Activated effector memory CD4-positive, alpha-beta T cell treated with Interleukin-2 at 50 U/mL for 16 hours (primary cell): Measurements from ENCODE around the gene MTF1.
A peak's percentile ranks its signal among the peaks of the same experiment; 100 is the strongest.
"Not testable (repeated sequence)": the region's sequence is repeated elsewhere in the genome, so short reads cannot be mapped to it uniquely, and the experiment has no call there.

Source experiments
- DNase-seq: peaks from one replicate; pipeline ENCODE4 v3.0.0-alpha.2; 2020

MTF1 gene

DNA sequence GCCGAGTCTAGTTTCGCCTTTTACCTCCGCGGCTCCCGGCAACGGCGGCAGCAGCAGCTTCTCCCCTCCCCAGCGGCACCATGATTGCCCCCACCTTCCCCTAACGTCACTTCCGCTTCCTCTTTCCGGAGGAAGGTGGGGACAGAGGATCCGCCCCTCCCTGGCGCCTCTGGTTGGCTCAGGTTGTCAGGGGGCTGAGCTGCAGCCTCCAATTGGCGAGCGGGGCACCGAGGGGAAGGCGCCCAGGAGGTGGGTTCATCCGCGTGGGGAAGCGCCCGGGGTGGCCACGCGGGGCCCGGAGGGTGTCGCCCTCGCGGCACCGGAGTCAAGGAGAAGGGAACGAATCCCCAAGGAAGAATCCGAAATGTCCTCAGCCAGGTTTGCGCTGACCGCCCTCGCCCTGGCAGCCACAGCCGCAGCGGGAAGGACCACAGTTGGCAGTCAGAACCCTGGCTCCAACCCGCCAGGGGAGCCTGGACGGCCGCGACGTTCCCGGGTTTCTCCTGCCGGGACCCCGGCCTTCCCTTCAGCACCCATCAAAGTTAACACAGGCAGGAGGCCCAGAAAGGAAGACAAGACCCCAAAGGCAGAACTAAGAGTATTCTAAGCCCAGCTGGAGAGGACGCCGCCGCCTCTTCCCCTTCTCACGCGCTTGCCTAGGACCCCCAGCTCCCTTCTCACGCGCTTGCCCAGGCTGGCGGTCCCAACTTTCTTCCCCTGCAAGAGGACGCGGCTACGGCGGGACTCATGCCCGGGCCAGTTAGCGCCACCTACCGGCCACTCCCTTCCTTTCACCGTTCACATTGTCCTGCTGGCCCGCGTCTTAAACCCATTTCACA lies at the start of gene MTF1:
MTF1 (minus strand) TSS at position 86 of the 839 bp plus-strand sequence. CDS start 1,934 bp downstream, outside the sequence.
- peak; percentile 95 for DNase-seq

DNA sequence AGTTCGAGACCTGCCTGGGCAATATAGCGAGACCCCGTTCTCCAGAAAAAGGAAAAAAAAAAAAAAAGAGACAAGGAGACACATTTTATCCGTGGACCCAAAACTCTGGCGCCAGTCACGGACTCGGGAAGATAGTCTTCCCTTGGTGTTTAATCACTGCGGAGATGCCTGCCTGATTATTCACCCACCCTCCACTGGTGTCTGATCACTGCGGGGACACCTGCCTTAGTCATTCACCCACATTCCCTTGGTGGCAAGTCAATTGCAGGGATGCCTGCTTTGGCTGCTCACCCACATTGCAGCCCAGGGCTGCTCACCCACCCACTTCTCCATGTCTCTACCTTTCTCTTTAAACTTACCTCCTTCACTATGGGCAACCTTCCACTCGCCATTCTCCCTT lies 49.1 kb upstream of the MTF1 start:
- not testable (repeated sequence) for DNase-seq

DNA sequence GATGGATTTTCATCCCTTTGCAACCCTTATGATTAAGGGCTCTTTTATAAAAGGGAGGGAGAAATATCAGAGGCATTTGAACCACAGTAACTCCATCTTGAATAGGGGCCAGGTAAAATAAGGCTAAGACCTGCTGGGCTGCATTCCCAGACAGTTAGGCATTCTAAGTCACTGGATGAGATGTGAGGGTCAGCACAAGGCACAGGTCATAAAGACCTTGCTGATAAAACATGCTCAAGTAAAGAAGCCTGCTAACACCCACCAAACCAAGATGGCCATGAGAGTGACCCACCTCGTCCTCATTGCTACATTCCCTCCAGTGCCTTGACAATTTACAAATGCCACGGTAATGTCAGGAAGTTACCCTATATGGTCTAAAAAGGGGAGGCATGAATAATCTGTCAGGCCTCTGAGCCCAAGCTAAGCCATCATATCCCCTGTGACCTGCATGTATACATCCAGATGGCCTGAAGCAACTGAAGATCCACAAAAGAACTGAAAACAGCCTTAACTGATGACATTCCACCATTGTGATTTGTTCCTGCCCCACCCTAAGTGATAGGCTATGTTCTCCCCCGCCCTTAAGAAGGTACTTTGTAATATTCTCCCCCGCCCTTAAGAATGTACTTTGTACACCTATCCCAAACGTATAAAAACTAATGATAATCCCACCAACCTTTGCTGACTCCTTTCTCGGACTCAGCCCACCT lies 48.2 kb upstream of the MTF1 start:
- not testable (repeated sequence) for DNase-seq

DNA sequence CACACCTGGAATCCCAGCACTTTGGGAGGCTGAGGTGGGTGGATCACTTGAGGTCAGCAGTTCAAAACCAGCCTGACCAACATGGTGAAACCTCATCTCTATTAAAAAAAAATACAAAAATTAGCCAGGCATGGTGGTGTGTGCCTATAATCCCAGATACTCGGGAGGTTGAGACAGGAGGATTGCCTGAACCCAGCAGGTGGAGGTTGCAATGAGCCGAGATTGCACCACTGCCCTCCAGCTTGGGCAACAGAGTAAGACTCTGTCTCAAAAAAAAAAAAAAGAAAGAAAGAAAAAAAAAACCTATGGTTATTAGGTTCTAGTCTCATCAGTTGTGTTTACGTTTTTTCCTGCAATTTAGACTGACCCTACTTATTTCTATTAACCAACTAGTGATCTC lies 47.2 kb upstream of the MTF1 start:
- not testable (repeated sequence) for DNase-seq

DNA sequence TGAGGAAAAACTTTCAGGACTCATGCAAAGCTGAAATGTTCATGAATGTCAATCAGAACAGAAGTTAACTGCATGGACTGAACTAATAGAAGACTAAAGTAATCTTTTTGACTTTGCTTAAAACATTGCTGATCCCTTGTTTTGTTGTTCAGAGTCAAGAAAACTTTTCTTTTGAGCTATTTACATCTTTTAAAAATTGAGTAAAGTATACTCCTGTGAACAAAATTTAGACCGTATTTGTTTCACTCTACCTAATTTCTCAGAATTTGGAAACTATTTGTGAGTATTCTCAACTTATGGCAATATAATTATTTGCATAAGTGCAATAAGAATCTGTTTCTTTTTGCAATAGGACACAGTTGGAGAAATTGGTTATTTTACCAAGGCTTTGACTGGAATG lies 46.3 kb upstream of the MTF1 start:
- DNase-seq, result no peak

DNA sequence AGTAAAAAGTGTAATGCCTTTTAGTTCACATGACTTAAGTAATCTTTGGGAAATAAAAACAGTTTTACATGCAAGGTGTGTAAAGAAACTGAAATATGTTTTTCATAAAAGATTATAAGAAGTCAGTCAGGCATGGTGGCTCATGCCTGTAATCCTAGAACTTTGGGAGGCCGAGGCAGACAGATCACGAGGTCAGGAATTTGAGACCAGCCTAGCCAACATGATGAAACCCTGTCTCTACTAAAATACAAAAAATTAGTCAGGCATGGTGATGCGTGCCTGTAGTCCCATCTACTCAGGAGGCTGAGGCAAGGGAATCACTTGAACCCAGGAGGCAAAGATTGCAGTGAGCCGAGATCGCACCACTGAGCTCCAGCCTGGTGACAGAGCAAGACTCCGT lies 44.5 kb upstream of the MTF1 start:
- DNase-seq, result not testable (repeated sequence)

DNA sequence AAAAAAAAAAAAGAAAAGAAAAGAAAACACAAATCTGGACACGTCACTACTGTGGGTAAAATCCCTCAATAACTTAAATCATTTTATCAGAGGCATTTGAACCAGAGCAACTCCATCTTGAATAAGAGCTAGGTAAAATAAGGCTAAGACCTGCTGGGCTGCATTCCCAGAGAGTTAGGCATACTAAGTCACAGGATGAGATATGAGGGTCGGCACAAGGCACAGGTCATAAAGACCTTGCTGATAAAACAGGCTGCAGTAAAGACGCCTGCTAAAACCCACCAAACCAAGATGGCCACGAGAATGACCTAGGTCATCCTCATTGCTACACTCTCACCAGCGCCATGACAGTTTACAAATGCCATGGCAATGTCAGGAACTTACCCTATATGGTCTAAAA lies 43.6 kb upstream of the MTF1 start:
- DNase-seq, result no peak

DNA sequence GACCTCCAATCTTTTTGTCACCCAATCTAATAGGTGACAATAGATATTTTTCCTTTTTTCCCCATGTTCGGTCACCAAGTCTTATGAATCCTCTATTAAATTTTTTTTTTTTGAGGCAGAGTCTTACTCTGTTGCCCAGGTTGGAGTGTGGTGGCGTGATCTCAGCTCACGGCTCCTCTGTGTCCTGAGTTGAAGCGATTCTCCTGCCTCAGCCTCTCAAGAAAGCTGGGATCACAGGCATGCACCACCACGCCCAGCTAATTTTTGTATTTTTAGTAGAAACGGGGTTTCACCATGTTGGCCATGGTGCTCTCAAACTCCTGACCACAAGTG lies 42.5 kb upstream of the MTF1 start:
- DNase-seq, result no peak

DNA sequence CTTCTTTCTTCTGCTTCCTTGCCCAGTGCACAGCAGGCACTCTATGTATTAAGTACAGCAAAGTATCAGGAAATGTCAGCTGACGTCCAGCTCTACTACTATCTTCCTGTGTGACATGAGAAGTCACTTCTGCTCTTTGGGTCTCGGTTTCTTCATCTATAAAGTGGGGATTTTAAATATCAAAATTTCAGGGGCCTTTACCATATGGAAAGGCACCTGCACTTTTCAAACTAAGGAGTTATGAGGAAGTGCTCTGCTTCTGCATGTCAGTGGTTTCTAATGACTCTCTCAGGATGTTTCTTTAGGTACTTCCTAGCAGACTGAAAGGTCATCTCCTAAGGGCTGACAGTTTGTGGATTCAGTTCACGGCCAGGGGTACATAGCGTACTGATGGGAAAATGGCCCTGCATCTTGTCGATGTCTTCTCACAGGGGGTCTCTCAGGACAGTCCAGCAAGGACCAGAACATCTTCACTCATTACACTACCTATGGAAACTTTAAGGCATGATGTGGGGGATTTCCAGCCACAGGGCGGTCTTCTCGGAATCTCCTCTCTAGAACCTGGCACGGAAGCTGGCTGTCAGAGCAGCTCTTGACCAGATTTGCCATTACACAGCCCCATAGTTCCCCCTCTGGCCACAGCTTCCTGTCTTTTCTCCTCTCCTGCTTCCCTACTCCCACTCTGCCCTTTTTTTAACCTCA lies 42.0 kb upstream of the MTF1 start:
- DNase-seq, result no peak

DNA sequence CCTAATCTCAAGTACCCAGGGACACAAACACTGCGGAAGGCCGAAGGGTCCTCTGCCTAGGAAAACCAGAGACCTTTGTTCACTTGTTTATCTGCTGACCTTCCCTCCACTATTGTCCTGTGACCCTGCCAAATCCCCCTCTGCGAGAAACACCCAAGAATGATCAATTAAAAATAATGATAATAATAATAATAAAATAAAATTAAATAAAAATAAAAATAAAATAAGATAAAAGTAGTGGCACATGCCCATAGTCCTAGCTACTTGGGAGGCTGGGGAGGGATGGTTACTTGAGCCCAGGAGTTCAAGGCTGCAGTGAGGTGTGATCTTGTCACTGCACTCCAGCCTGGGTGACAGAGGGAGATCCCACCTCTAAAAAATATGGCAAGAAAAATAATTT lies 38.2 kb upstream of the MTF1 start:
- DNase-seq, result not testable (repeated sequence)

DNA sequence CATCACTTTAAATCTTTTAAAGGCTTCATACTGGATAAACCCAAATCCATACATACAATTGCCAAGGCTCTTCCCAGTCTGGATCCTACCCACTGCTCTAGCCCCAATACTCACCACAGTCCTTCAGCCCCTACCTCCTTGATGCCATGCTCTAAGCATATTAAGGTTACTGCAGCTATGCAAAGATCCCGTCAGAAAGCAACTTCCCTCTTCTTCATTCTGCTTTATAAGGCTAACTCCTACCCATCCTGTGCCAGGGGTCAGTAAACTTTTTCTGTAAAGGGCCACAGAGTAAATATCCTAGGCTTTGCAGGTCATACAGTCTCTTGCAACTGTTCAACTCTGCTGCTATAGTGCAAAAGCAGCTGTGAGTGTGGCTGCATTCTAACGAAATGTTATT lies 34.3 kb upstream of the MTF1 start:
- no peak for DNase-seq

DNA sequence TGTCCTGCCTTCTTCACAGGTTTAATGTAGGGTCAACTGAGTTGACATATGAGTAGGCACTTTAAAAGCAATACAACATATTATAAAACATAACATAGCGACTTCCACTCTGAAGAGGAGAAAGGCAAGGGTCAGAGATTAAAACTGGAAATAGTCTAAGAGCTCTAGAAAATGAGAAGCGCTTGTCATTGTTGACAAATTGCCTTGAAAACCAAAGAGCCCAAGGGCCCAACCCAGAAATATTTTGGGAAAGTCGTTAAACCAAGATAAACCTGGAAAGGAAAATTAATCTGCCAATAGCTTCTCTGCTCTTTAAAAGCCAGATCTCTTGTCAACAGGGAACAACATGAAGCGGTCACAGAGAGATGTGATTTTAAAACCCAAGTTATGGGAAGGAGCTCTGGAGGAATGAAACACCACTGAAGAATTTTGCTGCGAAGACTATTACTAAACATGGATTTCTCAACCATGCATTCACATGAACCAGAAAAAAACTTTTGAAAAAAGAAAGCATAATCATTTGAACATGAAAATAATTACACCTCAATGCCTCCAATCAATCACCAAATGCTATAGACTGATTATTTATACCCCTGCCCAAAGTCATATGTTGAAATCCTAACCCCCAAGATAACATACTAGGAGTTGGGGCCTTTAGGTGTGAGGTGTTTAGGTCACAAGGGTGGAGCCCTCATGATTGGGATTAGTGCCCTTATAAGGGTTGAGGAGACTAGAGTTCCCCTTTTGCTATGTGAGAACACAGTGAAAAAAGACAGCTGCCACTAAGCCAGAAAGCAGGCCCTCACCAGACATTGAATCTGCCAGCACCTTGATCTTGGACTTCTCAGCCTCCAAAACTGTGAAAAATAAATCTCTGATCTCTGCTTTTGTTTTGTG lies 33.0 kb upstream of the MTF1 start:
- DNase-seq, result no peak

DNA sequence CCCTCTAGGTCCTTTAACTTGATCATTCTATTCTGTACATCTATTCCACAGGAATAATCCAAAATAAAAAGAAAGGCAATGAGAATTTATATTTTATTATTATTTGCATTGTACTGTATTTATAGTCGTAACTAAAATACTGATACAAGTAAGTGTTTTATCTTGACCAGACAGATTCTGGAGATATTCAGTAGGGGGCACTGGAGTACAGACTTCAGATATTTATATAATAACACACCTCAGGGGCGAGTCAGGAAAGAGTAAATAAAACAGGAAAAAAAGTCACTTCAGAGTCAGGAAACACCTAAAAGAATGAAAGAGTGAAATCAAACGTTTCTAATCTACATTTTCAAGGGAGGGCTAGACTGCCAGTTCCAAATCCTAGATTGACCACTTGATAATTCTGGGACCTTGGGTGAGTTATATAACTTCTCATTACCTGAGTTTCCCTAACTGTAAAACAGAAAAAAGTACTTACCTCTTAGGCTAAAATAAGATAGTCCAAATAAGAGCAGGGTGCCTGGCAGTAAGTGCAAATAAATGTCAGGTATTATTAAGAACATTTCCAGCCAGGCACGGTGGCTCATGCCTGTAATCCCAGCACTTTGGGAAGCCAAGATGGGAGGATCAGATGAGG lies 31.1 kb upstream of the MTF1 start:
- no peak for DNase-seq

DNA sequence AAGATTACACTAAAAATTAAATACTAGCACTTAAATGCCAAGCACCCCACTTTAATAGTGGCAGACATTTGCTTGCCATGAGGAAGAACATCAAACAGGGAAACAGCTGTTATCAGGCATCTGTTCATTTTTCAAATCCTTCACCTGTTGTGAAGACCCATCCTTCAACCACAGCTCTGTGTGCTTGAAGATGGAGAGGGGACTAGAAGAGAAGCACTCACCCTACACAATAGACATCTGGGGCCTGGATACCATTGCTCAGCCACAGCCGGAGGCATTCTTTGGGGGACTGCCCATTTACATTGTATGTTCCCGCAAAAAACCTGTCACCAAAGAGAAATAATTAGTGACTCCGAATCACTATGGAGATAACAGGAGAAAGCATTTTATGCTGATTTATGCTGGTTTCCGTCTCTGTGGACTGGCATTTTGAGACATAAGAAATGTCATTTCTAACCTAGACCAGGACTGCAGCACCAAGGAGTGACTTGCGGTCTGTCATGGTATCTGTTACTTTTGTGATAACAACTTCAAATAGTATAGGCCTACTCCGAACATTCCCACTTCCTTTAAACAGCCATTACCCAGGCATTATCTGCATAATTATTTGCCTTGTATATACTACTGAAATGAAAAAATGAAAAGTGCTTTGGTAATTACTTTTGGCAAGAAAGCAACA lies 28.8 kb upstream of the MTF1 start:
- no peak for DNase-seq

DNA sequence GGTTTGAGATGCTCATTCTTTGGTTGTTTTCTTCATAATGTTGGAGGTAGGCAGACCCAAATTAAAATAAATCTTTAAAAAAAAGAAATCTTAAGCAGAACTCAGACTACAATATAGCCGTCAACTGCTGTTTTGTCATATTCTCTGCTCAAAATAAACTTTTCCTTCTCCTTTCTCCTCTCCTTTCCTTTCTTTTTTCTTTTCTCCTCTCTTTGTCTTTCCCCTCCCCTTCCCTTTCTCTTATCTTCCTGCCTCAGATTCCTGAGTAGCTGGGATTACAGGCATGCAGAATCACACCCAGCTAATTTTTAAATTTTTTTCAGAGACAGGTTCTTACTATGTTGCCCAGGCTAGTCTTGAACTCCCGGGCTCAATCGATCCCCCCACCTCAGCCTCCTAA lies 24.8 kb upstream of the MTF1 start:
- no peak for DNase-seq

DNA sequence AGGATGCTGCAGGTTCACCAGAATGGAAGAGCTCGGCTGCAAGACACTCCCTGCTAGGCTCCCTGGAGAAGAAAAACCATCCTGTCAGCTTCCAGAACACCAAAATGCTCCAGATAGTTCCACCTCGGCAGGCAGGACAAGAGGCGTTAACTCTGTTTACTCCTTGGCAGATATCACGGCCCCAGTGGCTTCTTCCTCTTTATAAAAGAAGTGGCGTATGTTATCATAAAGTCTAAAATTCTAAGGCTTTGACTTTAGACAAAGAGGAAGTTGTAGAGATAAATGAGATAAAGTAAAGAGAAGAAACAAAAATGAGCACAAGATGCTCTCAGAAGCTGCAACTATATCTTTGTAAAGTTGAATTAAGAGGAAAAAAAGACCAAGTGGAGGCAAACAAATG lies 24.3 kb upstream of the MTF1 start:
- no peak for DNase-seq

DNA sequence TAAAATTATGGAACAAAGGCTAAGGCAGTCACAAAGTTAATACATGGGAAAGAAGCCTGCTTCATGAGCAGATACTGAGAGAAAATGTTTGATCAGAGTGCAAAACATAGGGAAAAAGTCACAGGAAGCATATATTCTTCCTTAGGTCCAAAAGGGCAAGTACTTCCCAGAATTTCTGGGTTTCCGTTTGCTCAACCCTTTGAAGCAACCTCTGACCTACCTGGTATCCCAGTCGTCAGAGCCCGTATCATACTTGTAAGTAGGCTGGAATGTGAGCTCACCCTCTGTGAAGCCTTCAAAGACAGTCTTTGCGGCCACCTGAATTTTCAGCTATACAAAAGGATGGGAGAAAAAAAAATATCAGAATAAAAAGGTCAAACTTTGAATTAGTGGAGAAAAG lies 20.5 kb upstream of the MTF1 start:
- no peak for DNase-seq

DNA sequence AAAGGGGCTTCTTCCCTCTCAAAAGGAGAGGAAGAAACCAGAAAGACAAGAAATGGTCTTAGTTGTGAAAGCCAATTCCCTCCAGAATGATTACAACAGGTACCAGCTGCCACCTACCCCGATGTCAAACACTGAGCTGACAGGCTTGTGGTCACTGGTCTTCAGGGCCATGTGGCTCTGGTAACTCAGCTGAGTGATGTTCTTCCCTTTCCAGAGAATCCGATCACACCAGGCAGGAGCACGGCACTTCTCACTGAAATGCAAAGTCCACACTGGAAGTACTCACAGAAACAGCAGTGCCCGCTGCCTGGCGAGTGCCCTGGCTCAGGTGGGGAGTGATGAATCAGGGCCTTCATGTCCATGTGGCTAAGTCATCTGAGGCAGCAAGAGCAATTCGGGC lies 18.7 kb upstream of the MTF1 start:
- no peak for DNase-seq

DNA sequence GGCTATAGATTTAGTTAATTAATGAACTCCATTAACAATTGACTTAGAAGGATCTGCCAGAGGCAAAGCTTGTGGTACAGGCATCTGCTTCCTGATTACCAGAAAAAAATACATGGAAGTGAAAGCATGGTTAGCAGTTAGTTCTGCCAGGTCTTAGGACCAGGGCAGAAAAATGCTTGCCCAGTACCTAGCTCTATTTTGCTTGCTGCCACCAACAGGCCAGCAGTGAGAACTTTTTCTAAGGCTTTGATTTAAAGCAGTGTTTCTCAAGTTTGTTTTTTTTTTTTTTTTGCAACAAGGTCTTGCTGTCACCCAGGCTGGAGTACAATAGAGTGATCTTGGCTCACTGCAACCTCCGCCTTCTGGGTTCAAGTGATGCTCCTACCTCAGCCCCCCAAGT lies 16.4 kb upstream of the MTF1 start:
- no peak for DNase-seq

DNA sequence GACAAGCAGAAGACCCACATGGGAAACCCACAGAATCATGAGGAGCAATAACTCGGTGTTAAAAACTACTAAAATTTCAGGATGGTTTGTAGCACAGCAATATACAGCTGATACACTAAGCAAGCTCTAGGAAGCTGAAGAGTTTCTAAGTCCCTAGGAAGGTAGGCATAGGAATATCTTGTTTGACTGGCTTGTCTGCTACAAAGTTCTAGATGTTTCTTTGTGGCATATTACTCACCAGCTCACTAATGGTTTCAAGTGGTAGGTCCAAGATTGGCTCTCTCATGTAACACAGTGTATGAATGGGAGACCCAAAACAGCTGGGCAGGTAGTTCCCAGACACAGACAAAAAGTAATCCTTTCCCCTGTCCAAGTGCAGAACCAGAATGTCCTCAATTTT lies 13.3 kb upstream of the MTF1 start:
- DNase-seq, result no peak

DNA sequence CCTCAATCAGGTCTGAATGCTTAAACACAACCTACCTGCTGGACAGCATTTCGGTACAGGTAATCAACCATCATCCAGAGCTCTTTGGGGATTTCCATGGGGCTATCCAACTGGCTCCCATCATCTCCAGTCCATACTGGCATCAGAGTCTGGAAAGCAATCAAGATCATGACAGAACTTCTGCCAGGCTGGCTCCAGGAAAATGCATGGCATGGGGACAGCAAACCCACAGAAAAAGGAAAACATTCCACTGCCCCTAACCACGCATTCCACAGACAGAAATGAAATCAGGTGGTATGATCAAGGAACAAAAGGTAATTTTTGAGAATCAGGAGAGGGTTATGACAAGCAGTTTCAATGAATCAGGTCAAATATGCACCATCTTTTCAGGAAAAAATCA lies 9.1 kb upstream of the MTF1 start:
- no peak for DNase-seq

DNA sequence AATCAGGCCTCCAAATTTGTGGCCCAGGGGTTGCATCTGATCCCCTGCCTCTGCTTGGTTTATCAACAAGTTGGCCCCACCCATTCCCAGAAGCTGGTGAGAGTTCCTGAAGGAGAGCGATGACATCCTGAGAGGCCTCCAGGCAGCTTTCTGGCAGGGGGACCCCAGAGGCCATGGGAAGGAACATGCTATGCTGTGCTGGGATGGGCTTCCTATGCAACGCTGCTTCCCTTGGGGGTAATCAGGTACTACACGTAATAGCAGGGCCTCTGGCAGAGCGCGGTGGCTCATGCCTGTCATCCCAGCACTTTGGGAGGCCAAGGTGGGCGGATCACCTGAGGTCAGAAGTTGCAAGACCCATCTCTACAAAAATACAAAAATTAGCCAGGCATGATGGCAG lies 8.4 kb upstream of the MTF1 start:
- DNase-seq, result no peak
